Tongue (tissue), 2 donors: ENCODE measurements around the gene EXOG. TPM values are rescaled to one million over a fixed set of nuclear protein-coding genes. Genes with fewer than 3 reads are reported as not detected.

ENCODE experiments used
- DNase-seq: peaks from one replicate; pipeline ENCODE4 v3.0.0-alpha.2; 2015
- total RNA-seq: library from RNA; depleted of rRNA; stranded (reverse); fragments of >200 nt; gene quantifications from one replicate; pipeline ENCODE4 v1.2.3, GENCODE V29; 2014

Gene EXOG
- total RNA-seq, 1 donor from 2014 or later = 18.6 TPM

DNA sequence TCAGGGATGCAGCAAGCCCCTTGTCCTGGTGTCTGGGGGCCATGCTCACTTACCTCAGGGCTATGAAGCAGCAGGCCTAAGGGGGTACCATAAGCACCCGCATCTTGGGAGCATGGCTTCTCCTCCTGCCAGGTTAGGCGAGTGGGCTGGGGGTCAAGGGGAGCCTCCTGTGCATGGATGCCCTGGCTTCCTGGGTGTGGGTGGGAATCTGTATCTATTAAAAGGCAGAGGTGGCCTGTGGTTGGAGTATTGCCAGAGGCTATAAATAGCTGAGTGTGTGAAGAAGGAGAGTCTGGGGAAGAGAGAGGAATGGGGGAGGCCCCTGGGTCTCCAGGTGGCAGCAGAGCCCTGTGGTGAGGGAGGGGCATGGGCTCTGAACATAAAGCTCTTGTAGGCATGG lies 22.9 kb upstream of the EXOG start:
- peak; percentile 77 for DNase-seq

DNA sequence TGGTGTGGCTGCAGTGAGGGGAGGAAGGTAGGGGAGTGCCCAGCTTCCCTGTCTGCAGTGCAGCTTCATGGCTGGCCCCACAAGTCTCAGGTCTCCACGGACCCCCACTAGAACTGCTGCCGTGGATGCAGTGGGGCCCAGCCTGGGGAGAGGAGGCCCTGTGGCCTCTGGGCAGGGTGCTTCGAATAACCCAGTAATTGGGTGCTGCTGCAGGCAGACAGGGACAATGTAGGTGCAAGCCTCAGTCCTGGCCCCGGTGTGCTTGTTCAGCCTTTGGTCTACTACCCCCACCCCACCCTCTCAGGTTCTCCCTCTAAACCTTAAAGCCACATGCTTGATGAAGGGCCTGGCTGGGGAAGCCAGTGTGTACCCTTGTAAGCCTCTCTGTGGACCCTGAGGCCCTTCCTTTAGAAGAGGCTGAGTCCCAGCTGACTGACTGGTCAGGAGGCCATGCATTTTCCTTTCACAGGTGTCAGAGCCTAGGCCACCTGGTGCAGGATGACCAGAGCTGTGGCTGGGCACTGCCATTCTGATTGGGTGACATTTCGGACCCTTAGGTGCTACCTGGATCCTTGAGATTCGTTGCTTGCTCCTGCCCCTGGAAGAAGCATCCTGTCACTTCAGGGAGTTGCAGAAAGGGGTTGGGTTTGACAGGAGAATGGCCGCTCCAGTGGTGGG lies 21.1 kb upstream of the EXOG start:
- DNase-seq = no peak

DNA sequence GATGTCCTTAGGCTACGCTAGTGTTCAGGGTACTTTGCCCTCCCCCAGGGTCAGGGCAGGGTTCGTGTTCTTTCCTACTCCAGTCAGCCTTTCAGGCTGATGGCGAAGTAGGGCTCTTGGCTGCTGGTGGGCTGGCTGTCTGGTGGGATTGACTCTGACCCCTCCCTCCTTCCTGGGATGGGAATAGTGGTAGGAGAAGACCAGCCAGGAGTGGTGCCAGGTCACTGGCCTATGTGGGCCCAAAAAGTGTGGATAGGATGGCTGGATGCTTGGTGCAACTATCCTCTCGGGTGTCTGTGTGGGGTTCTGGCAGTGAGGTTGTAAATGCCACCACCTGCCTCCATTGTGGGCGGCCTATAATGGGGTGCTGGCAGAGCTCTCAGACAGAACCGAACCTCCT lies 20.4 kb upstream of the EXOG start:
- DNase-seq = no peak

DNA sequence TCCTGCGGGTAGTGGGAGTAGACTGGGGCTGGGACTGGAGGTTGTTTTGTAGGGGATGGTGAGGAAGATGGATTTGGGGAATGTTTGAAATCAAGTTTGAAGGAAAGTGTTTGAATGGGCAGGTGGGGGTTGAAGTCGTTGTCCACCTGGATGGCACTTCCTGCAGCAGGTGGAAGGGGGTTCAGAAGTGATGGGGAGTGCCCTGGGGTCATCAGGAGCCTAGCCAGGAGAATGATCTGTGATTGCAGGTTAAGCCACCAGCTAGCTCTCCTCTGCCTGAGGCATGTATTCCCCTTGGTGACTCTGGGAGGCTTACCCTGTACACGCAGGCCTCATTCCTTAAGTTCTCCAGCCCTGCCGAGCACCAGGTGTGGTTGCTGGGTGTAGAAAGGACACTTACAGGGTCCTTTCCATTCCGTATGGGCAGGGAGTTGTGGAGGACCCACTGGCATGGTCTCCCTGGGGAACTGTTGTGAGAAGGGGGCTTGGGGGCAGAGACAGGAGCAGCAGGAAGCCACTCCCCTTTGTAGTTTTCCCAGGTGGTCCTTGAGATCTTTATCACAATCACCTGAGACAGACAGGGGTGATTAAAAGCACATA lies 19.9 kb upstream of the EXOG start:
- DNase-seq = no peak

DNA sequence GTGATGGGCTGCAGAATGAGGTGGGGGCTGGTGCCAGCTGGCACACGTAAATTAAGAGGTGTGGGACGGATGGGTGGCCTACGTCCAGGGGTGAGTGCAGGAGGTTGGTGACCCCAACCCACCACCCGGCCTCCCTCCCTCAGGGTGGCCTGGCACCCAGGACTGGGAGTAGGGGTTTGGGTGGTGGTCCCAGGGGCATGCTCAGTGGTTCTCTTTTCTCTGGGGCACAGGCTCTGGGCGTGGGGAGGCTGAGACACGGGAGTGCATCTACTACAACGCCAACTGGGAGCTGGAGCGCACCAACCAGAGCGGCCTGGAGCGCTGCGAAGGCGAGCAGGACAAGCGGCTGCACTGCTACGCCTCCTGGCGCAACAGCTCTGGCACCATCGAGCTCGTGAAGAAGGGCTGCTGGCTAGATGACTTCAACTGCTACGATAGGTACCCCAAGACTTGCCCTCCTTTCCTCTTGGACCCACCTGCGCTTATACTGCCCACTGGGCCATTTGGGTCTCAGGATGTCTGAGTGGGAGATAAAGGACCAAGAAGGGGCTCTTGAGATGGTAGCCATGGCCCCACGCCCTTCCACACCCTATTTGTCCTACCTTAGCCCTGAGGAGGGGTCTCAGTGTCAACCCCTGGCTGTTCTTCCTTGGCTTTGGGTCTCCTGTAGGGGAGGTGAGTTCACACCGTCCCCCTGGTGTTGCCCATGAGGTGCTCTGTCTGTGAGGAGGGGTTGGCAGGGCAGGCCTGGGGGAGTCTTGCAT lies 18.9 kb upstream of the EXOG start:
- DNase-seq = no peak

DNA sequence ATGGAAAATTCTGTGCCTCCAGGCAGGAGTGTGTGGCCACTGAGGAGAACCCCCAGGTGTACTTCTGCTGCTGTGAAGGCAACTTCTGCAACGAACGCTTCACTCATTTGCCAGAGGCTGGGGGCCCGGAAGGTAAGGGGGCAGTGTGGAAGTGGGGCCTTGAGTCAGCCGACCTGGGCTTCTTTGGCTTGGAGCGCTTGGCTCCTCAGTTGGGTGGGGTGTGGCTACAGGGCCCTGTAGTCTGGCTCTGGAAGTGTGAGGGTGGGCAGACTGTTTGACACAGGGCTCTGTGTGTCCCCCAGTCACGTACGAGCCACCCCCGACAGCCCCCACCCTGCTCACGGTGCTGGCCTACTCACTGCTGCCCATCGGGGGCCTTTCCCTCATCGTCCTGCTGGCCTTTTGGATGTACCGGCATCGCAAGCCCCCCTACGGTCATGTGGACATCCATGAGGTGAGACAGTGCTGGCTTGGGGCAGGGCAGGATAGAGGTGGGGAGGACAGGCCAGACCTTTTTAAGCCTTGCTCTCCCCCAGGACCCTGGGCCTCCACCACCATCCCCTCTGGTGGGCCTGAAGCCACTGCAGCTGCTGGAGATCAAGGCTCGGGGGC lies 18.2 kb upstream of the EXOG start:
- DNase-seq = no peak

DNA sequence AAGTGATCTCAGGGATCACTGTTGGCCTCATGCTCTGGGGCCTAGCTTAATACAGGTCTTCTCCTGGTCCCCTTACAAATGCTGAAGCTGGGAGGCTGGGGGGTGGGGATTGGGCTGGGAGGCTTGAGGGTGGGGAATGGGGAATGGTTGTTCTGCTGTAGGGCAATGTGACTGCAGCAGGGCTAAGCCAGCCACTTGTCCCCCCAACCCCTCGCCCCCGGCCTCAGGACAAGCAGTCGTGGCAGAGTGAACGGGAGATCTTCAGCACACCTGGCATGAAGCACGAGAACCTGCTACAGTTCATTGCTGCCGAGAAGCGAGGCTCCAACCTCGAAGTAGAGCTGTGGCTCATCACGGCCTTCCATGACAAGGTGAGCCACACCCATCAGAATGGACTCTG lies 17.2 kb upstream of the EXOG start:
- no peak for DNase-seq

DNA sequence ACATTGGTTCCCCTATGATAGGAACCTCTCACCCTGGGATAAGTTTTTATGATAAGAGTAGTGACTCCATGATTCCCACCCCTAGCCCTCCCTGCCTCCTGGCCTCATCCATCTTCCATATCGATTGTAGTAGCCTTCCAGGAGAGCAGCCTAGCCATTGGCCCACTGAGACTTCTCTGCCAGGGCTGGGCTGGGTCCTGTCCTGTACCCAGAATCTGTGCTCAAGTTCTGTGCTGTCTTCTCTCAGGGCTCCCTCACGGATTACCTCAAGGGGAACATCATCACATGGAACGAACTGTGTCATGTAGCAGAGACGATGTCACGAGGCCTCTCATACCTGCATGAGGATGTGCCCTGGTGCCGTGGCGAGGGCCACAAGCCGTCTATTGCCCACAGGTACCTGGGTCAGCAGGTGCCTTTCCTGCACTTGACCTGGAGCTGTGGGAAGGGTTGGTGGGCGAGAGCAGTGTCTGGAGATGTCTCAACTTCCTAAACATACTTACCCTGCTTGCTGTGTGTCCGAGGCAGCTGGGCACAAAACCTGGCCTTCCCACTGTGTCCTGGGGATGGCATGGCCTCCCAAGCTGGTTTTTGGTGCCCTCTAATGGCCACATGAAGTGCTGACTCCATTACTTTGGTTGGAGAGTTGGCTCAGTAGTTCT lies 16.6 kb upstream of the EXOG start:
- DNase-seq = peak; percentile 87

DNA sequence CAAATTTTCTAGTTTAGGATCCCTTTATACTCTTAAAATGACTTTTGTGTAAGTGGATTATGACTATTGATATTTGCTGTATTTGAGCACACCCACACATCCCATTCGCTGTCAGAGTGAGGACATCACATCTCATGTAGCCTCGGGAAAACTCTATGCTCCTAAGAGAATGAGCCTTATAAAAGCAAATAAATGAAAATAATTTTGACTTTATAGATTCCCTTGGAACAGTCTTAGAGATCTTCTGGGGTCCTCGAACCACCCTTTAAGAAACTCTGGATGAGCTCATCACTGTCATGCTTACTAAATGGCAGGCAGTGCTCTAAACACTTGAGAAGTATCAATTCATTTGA lies 16.1 kb upstream of the EXOG start:
- no peak for DNase-seq

DNA sequence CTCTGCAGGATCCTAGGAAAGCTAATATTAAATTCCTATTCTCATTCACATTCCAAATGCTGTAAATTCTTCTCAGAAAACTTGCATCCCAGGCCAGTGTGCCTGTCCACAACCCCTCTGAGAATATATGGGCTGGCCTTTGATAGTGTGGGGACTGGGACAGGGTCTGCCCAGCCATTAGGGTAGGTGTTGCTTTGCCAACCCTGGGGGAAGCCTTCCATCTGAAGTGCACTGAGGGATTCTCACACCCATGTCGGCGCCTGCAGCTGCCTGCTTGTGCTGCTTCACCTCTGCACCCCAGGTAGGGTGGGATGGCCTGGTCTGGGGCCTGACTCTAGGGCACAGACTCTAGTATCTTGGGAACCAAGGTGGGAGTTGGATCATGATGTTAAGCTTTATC lies 15.2 kb upstream of the EXOG start:
- no peak for DNase-seq

DNA sequence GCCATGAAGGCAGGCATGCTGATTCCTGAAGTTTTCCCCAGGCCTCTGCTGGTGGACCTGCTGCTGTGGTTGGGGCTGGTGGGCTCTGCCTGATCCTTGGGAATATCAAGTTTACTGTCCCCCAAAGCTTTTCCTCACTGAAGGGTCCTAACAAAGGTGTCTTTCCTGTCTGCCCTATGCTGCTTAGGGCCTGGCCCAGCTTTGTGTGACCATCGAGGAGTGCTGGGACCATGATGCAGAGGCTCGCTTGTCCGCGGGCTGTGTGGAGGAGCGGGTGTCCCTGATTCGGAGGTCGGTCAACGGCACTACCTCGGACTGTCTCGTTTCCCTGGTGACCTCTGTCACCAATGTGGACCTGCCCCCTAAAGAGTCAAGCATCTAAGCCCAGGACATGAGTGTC lies 13.2 kb upstream of the EXOG start:
- no peak for DNase-seq

DNA sequence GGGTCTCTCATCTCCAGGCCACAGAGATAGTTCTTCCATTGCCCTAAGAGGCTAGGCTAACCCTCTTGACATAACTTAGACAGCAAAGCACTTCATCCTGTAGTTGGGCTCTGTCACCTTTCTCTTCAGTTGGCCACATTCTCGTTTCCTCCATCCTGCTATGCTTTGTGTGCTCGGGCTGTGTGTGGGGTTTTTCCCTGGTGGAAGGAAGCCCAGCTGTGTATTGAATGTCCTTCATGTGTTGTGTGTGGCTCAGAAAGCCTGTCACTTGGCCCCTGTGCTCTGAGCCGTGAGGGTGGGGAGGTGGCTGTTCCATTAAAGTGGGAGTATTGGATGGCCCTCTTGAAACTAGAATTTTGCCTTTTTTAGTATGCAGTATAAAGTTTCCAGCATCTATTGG lies 8.8 kb upstream of the EXOG start:
- no peak for DNase-seq

DNA sequence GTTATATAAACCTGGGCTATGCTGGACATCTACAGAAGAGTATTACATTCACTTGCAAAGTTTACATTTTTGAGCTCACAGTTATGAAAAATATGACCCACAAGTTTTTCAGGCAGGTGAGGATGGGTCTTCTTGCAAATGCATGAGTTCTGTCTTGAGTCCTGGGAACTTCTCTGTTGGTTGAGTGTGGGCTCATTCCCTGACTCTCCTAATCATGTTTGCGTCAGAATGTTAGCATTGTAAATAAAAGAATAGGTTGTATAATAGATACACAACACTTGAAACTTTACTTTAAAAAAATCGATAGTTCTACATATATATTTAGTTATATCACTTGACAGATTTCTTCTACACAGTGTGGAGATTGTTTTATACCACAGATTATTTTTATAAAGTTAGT lies 7.2 kb upstream of the EXOG start:
- no peak for DNase-seq

DNA sequence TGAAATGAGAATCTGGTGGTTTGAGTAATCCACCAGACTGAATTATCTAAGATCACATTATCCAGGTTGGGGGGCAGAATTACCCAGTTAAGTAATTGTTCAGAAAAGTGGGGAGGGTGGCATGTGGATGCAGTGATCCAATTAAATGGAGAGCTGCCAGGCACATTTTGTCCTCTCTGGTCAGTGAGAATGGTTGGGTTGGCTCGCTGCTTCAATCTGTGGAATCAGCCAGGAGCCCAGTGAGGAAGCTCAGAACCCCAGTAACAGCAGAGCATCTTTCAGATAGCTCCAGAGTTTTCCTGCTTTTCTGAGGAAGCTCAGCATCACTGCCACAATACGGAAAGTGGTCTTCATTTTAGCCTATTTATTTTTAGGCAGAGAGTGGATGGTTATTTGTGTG lies 6.4 kb upstream of the EXOG start:
- no peak for DNase-seq

DNA sequence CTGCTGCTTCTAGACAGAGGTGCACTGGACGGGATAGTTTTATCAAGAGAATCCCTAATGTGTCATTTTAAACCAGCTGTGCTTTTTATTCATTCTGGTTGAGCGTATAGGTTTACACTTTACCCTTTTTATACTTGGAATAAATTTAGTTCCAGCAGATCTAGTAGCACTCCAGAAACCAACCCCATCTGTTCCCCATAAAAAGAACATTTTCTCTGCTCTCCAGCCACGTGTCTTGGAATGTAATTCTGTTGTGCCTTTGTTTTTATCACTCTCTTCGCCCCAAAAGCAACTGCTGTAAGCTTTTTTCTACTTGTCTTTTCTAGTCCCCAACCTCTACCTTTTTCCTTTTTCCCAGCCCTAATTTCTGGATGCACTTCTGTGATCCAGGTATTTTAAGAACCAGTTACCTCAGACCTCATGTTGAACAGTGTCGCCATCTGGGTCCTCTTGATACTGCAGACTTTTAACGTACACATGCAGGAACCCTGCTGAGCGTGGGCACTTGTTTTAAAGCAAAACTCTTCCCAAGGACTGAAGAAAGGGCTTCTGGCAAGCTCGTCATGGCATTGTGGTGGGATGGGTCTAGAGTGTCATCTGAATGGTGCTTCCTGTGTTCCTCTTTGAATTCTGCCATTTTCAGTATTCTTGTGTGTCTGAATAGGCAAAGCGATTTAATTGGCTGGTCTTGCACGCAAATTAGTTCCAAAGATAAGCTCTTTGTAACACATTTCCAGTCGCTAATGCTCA lies 5.7 kb upstream of the EXOG start:
- DNase-seq = peak; percentile 41

DNA sequence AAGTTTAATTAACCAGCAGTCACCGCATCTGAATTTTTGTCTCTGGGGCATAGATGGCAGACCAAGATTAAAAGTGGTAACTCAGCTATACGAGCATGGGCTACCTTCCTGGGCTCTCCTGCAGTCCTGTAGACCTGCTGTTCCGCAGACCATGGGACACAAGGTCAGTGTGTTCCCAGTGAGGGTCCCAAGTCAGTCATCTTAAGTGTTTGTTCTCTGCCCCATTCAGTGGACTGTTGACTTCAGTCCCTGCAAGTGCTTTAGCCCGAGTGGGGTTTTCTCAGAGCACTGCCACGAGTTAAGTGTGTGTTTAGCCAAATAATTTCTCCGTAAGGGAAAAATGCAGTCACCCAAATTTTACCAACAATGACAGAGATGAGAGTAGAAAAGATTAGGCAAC lies 4.9 kb upstream of the EXOG start:
- no peak for DNase-seq

DNA sequence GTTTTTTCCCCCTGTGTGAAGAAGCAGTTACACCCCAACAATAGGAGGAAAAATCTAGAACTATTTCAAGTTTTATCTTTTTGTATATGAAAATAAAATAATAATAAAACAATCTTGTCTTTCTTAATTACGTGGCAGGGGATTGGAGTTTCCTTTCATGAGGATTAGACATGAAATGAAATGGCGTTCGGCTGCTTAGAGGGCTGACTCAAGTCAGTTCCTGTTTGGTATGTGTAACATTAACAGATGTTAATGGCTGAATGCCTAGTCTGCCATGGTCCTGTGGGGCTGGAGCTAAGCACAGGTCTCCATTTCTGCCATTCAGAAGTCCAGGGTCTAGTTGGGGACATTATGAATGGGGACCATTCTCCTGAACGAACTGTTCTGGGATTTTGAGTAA lies 3.1 kb upstream of the EXOG start:
- DNase-seq = peak; percentile 48

DNA sequence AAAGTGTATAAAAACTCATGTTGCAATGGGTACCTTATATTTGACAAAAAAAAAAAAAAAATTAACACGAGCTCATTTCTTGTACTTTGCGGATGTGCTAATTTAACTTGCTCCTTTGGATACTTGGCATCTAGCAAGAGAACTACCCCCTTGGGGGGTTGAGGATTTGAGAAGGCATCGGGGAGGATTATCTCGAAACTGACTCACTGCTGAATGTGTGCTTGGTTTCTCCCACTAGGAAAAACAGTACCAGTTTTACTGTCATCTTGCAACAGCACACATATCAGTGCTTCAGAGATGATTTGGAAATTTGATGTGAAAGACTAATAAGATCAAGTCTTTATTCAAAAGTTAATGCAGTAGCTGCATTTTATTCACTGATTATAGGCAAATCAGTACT lies 891 bp downstream of the EXOG start:
- peak; percentile 26 for DNase-seq

DNA sequence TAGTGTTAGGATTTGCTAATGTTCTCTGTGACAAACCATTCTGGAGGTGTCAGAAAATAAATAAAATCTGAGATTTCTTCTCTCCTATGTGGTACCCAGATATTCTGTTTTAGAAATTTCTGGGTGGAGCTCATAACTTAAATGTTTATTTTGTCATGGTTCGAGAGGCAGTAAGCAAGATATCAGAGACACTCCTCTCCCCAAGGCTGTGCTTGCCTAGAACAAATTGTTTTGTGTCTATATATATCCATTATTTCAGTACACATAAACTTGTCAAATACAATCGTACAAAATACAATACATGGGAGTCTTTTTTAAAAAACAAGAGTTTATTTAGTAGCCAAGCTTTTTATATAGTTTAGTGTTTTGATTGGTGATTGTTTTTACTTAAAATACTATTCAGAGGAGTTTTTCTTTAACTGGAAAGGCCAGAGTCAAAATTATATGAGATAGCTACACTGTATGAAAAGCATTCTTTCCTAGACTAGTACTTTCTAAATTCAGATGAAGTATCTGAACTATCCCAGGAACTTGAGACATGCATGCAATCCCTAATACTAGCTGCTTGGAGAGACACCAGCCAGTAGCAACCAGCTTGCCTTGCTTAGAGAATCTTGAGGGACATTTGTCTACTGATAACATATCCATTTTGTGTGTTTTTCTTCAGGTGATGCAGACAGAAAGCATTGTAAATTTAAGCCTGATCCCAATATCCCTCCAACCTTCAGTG lies 4.7 kb downstream of the EXOG start:
- no peak for DNase-seq

DNA sequence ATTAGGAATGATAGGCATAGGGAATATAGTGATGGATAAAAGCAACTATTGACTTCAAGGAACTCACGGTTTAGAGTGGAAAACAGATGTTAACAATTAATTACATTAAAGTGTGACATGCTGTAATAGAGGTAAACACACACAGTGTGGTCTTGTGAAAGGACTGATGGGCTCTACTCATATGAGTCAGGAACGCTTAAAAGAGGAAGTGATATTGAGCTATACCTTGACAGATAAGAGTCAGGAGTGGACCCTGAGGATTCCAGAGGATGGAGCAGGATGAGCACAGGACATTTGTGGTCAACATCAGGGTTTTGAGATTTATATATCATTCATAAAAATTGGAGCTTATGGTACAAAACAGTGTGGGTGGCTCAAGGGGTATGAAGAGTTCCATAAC lies 11.0 kb downstream of the EXOG start:
- no peak for DNase-seq

DNA sequence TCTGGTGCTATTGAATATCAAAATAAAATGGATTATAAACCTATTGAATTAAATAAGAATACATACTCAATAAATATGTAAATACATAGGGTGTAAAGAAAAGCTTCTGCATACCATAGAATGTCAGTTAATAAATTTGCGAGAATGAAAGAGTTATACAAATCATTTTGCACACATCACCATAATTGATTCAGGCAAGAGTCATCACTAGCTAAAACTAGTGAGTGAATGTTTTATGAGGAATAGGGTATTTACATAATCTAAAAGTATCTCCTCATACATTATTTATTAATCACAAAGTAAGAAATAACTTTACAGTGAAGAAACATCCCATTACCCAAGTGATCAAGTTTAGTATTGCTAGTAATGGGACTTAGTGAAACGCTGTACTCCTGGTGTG lies 13.6 kb downstream of the EXOG start:
- DNase-seq = no peak

DNA sequence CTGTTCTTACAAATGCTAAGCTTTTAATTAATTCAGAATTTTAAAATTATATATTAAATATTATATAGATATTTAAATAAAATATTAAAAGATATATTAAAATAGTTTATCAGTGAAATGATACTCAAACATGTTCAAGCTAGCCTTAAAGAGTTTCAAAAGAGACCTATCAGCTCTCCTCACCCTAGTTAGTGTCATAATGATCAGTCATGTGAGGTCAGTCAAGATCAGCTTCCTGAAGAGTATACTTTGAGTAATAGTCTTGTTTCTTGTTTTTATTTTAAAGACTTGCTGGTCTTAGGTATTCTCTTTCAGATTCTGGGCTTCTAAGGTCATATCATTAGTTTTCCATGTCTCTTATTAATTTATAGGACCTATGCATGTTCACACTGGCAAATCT lies 14.5 kb downstream of the EXOG start:
- DNase-seq = no peak
